22Rv1 (cell line): ENCODE results near the gene WDFY2.

Experiments used
- H3K27ac ChIP-seq: fragments of 450-650 bp; 2 replicates; pipeline ENCODE4 v1.5.1; 2017
- ZFX ChIP-seq: fragments of 450-650 bp; IDR thresholded peaks from 2 replicates; pipeline ENCODE4 v1.6.1; 2017; ENCODE audit warnings: antibody characterized with exemption, borderline replicate concordance
- TF ChIP-seq, protein P1 (sequence below): fragments of 450-650 bp; IDR thresholded peaks from 2 replicates; pipeline ENCODE4 v1.5.1; 2017; ENCODE audit warnings: mild to moderate bottlenecking

WDFY2 gene

GRCh38 chr13:51676739-51677138 is 92.5 kb downstream of the WDFY2 start:
- TF ChIP-seq, protein P1, sequence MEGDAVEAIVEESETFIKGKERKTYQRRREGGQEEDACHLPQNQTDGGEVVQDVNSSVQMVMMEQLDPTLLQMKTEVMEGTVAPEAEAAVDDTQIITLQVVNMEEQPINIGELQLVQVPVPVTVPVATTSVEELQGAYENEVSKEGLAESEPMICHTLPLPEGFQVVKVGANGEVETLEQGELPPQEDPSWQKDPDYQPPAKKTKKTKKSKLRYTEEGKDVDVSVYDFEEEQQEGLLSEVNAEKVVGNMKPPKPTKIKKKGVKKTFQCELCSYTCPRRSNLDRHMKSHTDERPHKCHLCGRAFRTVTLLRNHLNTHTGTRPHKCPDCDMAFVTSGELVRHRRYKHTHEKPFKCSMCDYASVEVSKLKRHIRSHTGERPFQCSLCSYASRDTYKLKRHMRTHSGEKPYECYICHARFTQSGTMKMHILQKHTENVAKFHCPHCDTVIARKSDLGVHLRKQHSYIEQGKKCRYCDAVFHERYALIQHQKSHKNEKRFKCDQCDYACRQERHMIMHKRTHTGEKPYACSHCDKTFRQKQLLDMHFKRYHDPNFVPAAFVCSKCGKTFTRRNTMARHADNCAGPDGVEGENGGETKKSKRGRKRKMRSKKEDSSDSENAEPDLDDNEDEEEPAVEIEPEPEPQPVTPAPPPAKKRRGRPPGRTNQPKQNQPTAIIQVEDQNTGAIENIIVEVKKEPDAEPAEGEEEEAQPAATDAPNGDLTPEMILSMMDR: no peak
- TF ChIP-seq ZFX: no peak
- no peak overlapping the region for H3K27ac ChIP-seq

DNA sequence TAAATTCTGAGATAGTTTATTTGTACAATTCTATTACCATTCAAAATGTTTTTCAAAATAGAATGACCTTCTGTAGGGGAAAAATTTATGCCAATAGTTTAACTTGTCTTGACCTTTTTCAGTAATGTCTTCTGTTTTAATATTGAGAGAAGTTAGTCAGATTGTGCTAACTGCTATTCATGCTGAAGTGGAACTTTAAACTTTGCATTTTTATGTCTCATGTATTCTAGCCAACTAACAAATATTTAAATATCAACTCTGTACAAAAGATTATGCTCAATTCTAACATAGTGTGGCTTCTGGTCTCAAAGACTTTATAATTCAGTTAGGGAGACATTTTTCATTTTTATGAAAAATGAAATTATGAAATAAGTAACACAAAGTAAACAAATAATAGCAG is 94.2 kb downstream of the WDFY2 start:
- no peak overlapping the region for H3K27ac ChIP-seq
- TF ChIP-seq ZFX: no peak
- TF ChIP-seq, protein P1: no peak

DNA sequence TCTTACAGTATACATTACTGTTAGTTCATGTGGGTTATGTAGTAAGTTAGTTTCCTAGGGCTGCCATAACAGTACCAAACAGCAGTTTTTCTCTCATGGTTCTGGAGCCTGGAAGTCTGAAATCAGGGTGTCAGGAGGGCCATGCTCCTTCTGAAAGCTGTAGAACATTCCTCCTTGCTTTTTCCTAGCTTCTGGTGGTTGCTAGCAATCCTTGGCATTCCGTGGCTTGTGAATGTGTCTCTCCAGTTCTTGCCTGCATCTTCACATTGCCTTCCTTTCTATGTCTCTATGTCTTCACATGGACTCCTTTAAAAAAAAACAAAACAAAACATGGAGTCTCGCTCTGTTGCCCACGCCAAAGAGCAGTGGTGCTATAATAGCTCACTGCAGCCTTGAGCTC is 95.4 kb downstream of the WDFY2 start:
- no peak overlapping the region for H3K27ac ChIP-seq
- no peak for TF ChIP-seq ZFX
- TF ChIP-seq, protein P1: no peak

- no peak for TF ChIP-seq ZFX
- TF ChIP-seq, protein P1: no peak
- H3K27ac ChIP-seq: no peak overlapping the region
Observed at GRCh38 chr13:51681037-51681678, 96.9 kb downstream of the WDFY2 start.

- TF ChIP-seq, protein P1: no peak
- TF ChIP-seq ZFX: no peak
- no peak overlapping the region for H3K27ac ChIP-seq
Observed at GRCh38 chr13:51682686-51683085, 98.4 kb downstream of the WDFY2 start.

DNA sequence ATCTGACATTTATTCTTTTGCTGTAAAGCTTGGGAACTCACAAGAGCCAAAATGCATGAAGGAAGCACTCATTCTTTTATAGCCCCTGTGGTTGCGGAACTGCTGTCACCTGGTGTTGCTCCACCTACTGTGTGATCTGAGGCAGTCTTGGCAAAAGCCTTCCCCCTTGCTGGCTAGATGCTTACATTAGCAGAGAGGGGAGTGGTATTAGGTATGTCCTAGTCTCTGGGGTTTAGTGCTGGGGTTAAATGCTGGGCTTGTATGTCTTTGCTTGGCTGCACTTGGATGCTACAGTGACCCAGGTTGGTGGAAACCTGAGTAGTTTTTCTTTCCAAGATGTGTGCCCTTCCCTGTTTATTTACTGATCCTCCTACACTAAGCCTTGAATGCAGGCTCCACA is 99.3 kb downstream of the WDFY2 start:
- H3K27ac ChIP-seq: no peak overlapping the region
- no peak for TF ChIP-seq ZFX
- TF ChIP-seq, protein P1: no peak

GRCh38 chr13:51684076-51684475 is 99.8 kb downstream of the WDFY2 start:
- no peak for TF ChIP-seq ZFX
- TF ChIP-seq, protein P1: no peak

More at GRCh38 chr13:51684076-51684475, 99.8 kb downstream of the WDFY2 start:
- no peak overlapping the region for H3K27ac ChIP-seq
